ENCODE results near the gene SPDYC.
"Not testable (repeated sequence)": the region's sequence is repeated elsewhere in the genome, so short reads cannot be mapped to it uniquely, and the experiment has no call there.

The SPDYC gene

GRCh38 chr11:65134240-65134951, 35.6 kb upstream of the SPDYC start, which contains the start of gene SYVN1:
Gene SYVN1, minus strand, starts transcription at chr11:65134519. Its CDS starts 918 bp downstream, at chr11:65133601.
- peak; percentile 92 for DNase-seq (ENCODE audit: low spot score)

DNA sequence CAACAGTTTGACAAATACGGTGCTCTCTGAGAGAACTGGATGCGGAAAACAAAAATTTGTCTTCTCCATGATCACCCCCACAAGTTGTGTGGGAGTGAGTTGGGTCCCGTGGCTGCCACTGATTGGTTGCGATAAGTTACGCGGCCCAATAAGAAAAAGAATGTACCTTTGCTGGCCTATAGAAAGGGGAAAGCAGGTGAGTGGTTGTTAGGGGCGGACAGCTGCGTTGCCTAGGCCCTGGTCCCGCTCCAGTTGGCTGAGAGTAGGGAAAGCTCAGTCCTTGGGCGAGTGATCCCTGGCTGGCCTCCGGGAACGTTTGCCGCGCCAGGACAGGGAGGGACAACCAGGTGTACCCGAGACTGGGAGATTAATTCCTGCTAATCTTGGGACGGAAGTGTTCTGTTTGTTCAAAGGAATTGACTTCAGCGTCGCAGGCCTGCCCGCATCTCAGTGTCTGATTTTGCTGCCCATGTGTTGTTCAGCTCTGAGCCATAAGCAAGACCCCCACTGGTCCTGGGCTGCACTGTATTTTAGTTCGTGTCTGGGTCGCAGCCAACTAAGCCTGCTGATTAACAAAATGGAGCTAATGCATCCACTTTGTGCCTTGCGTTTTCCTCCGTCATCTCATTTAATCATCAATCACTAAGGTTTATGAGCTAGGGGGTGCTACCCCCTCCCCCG, 34.9 kb upstream of the SPDYC start:
- DNase-seq (ENCODE audit: low spot score): peak; percentile 97

DNA sequence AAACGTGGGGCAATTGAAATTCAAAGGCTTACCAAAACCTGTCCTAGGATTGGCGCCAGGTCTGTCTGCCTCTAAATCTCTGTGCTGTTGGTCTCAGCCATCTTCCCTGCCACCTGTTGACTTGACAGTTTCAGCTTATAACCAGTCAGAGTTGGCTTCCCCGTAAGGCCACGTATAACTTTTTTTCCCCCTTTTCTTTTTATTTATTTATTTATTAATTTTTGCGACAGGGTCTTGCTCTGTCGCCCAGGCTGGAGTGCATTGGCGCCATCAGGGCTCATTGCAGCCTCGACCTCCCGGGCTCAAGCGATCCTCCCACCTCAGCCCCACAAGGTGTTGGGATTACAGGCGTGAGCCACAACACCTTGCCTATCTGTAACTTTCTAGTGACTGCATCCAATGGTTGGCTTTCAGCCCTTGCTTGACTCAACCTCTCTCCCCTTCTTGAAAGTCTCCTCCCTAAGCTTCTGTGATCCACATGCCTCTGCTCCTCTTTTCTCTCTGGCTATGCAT, 34.3 kb upstream of the SPDYC start:
- DNase-seq (ENCODE audit: low spot score): no peak

DNA sequence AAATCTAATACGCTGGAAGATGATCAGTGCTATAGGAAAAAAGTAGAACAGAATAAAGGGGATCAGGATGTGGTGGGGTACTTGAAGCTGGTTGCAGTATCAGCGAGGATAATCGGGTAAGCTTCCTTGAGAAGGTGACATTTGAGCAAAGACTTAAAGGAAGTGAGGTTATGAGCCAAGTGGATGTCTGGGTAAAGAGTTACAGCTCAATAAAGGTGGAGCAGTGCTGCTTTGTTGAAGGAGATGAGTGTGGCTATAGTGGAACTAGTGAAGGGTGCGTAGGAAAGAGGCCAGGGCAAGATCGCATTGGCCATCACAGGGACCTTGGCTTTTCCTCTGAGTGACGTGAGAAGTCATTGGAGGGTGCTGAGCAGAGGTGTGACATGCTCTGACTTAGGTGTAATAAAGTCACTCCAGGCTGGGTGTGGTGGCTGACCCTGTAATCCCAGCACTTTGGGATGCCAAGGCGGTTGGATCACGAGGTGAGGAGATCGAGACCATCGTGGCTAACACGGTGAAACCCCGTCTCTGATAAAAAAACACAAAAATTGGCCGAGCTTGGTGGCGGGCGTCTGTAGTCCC, 33.4 kb upstream of the SPDYC start:
- no peak for DNase-seq (ENCODE audit: low spot score)

- no peak for DNase-seq (ENCODE audit: low spot score)
Measured at GRCh38 chr11:65141896-65142494, 28.0 kb upstream of the SPDYC start.

- no peak for DNase-seq (ENCODE audit: low spot score)
Measured at GRCh38 chr11:65147352-65148075, 22.5 kb upstream of the SPDYC start.

DNA sequence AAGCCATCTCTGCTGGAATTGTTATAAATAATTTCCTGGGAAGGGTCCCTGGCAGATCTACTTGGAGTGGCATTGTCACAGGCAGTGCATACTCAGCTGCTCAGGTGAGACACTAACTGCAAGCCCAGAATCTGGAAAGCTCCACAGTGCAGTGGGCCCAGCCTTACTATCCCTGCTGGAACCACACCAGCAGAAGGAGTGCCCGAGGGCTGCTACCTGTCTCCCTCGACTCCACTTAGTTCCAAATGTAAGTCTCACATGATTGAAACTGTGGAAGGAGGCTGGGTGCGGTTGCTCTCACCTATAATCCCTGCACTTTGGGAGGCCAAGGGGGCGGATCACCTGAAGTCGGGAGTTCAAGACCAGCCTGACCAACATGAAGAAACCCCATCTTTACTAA, 21.4 kb upstream of the SPDYC start:
- DNase-seq (ENCODE audit: low spot score): no peak

DNA sequence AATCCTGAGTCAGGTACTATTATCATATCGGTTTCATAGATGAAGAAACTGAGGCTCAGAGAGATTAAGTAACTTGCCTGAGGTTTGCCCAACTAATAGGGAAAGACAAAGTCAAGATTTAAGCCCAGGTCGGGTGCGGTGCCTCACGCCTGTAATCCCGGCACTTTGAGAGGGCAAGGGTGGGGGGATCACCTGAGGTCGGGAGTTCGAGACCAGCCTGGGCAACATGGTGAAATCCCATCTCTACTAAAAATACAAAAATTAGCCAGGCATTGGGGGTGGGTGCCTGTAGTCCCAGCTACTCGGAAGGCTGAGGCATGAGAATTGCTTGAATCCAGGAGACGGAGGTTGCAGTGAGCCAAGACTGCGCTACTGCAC, 19.9 kb upstream of the SPDYC start:
- not testable (repeated sequence) for DNase-seq (ENCODE audit: low spot score)

DNA sequence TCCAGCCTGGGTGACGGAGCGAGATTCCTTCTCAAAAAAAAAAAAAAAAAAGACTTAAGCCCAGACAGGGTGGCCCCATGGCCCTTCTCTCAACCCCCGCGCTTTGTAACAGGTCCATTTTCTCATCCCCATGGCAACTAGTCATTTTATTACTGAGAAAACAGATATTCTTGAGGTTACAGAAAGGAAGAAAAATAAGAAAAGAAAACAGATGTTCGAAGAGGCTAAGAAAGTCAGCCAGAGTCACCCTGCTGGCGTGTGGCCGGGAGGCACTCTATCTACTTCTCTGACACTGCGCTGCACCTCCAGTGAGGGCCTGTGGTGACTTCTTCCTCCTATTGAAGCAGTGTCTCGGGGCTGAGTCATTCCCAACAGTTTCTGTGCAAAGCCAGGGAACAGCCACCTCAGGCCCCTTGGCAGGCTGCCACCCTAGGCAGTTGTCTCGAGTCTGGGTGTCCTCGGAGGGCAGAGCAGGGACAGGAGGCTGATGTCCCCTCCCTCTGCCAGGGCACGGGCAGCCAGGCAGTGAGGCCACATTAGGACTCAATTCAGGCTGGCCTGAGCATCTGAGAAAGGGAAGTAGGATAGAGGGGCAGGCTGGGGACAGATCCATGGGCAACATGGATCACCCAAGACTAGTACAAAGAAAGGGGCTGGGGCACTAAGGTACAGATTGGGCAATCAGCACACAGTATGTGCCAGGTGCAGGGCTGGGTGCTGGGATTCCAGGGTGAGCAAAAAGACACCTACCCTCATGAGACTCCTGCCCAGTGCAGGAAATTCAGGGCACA, 19.3 kb upstream of the SPDYC start:
- peak; percentile 44 for DNase-seq (ENCODE audit: low spot score)

GRCh38 chr11:65151331-65151899, 18.6 kb upstream of the SPDYC start:
- no peak for DNase-seq (ENCODE audit: low spot score)

- DNase-seq (ENCODE audit: low spot score): no peak
Measured at GRCh38 chr11:65152122-65152521, 17.9 kb upstream of the SPDYC start.

DNA sequence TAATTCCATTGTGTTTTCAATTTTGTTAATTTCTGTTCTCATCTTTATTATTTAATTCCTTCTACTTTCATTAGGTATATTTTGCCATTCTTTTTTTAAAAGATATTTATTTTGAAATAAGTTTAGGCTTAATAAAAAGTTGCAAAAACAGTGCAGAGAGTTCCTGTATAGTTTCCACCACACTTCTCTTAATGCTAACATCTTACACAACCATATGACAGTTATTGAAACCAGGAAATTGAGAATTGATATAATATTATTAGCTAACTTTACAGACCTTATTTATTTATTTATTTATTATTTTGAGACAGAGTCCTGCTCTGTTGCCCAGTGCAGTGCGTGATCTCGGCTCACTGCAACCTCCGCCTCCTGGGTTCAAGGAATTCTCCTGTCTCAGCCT, 13.8 kb upstream of the SPDYC start:
- DNase-seq (ENCODE audit: low spot score): no peak

DNA sequence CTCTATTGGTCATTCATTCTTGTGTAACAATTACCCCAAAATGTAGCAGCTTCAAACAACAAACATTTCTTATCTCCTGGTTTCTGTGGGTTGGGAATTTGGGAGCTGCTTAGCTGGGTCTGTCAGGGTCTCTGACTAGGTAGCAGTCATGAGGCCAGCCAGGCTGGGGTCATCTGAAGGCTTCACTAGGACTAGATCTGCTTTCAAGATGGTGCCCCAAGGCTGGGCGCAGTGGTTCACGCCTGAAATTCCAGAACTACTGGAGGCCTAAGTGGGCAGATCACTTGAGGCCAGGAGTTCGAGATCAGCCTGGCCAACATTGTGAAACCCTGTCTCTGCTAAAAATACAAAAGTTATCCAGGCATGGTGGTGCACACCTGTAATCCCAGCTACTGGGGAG, 13.1 kb upstream of the SPDYC start:
- DNase-seq (ENCODE audit: low spot score): no peak

- no peak for DNase-seq (ENCODE audit: low spot score)
Measured at GRCh38 chr11:65157336-65157735, 12.7 kb upstream of the SPDYC start.

DNA sequence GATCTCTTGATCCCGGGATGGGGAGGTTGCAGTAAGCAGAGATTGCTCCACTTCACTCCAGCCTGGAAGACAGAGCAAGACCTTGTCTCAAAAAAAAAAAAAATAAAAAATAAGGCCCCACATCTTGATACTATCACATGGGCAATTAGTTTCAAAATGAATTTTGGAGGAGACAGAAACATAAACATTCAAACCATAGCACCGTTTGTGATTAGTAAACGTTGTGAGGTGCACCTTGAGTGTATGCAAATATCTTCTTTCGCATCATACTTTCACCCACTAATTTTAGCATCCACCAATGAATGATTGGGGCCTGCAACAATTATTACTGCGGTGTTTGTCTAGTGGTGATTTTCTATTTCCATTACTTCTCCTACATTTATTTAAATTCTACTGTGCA, 11.0 kb upstream of the SPDYC start:
- DNase-seq (ENCODE audit: low spot score): no peak

DNA sequence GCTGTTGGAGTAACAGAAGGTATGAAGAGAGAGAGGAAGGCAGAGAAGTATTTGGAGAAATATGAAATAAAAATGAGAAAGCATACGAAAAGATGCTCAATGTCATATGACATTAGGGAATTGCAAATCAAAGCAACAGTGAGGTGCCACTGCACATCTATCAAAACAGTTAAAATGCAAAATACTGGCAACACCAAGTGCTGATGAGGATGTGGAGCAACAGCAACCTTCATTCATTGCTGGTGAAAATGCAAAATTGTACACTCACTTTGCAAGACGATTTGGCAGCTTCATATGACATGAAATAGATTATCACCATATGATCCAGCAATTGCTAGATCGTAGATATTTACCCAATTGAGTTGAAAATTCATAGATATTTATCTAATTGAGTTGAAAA, 9.4 kb upstream of the SPDYC start:
- no peak for DNase-seq (ENCODE audit: low spot score)

GRCh38 chr11:65163684-65164083, 6.3 kb upstream of the SPDYC start:
- DNase-seq (ENCODE audit: low spot score): no peak

DNA sequence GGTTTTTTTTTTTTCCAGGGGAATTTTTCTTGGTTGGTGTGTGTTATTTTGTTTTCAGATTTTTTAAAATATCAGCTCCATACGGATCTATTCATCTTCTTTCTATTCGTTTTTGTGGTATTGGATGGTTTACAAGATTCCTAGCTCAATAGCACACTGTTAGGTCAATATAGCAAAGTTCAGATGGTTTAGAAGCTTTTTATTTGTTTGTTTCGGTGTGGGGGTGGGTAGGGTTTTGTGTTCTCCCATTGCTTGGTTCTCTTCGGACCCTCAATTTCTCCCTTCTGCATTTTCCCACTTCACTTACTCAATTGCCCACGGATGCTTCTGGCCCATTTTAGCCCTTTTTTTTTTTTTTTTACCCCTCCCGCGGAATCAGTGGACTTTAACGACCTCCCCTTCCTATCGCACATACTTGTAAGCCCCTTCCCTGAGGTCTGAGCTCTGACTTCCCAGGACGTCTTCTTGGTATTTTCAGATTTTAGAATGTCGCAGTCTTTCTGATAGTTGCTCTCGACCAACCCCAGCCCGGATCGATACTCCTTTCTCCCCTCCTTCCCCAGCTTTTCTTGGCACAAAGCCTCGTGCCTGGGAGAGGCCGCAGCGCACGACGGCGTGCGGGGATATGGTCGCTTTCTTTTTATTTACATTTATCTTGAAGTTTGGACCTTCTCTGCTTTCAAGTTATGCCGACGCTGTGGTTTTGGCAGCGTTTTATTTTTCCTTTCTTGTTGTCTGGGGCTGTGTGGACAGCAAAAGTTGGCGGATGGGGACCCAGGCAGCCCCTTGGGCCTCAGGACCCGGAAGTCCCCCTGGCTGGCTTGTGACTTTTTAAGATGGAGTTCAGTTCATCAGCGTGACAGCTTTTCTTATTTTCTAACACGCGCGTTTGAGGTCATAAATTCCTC, 4.4 kb upstream of the SPDYC start:
- DNase-seq (ENCODE audit: low spot score): no peak

DNA sequence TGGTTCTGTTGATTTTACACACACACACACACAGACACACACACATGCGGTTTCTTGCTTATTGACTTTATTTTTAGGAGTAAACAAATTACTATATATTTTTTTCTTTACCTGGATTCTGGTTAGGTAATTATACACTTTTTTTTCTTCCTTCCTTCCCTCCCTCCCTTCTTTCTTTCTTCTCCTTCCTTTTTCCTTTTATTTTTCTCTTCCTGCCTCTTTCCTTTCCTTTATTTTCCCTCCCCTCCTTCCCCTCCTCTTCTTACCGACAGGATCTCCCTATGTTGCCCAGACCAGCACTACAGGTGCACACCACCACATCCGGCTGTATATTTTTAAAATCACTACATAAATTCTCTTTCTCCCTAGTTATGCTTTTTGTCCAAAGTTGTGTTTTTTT, 3.1 kb upstream of the SPDYC start:
- no peak for DNase-seq (ENCODE audit: low spot score)

GRCh38 chr11:65167656-65168055, 2.4 kb upstream of the SPDYC start:
- DNase-seq (ENCODE audit: low spot score): no peak
